Sigmoid colon (tissue), 7 donors: Measurements from ENCODE around the gene ABCC8. TPM values are rescaled to one million over a fixed set of nuclear protein-coding genes. Genes with fewer than 3 reads are reported as not detected.

ENCODE experiments used
- DNase-seq: peaks from one replicate; pipeline ENCODE4 v3.0.0-alpha.2; 2019
- H3K27ac ChIP-seq, 4 donors: fragments of 200-600 bp; sonication (generic); one replicate each; pipeline ENCODE4 v1.5.1; 2016 to 2019; ENCODE audit warnings: mild to moderate bottlenecking in 1 of 4
- H3K27me3 ChIP-seq, 3 donors: fragments of 200-600 bp; sonication (generic); one replicate each; pipeline ENCODE4 v1.5.1; 2019; ENCODE audit warnings: mild to moderate bottlenecking in 1 of 3
- H3K36me3 ChIP-seq, 4 donors: fragments of 200-600 bp; sonication (generic); one replicate each; pipeline ENCODE4 v1.5.1; 2016 to 2019
- H3K4me1 ChIP-seq, 4 donors: fragments of 200-600 bp; sonication (generic); one replicate each; pipeline ENCODE4 v1.5.1; 2017 to 2019
- H3K4me3 ChIP-seq, 4 donors: fragments of 200-600 bp; sonication (generic); one replicate each; pipeline ENCODE4 v1.5.1; 2017 to 2019; ENCODE audit warnings: mild to moderate bottlenecking in 2 of 4, moderate library complexity in 1 of 4
- H3K9me3 ChIP-seq, 4 donors: fragments of 200-600 bp in 3 of 4; sonication (generic) in 3 of 4; one replicate each; pipeline versions ENCODE4 v1.5.1 to v1.6.1; 2013 to 2019
- CTCF ChIP-seq, 4 experiments: fragments of 450-650 bp in 3 of 4; fragments of 200-600 bp in 1 of 4; IDR thresholded peaks; one replicate each; pipeline ENCODE4 v1.5.1; 2016 to 2019; ENCODE audit warnings: antibody characterized with exemption in 4 of 4, mild to moderate bottlenecking in 3 of 4, moderate library complexity in 2 of 4
- EP300 ChIP-seq, 4 donors: sonication (generic); formaldehyde crosslinking; IDR thresholded peaks; one replicate each; pipeline ENCODE4 v1.6.1; 2017; ENCODE audit warnings: antibody characterized with exemption in 4 of 4
- POLR2A ChIP-seq, 2 donors: fragments of 450-650 bp; IDR thresholded peaks; one replicate each; pipeline ENCODE4 v1.6.1; 2016; ENCODE audit warnings: antibody characterized with exemption in 2 of 2, mild to moderate bottlenecking in 2 of 2, moderate library complexity in 2 of 2
- POLR2AphosphoS5 ChIP-seq, 4 donors: sonication (generic); formaldehyde crosslinking; IDR thresholded peaks; one replicate each; pipeline ENCODE4 v1.6.1; 2017; ENCODE audit warnings: antibody characterized with exemption in 4 of 4
- WGBS, 2 donors: extraction: QIAGEN DNeasy Blood & Tissue Kit; methylation state at CpG; one replicate each; pipeline ENCODE4 v1.1.7; 2013; 5-methylcytosine and 5-hydroxymethylcytosine counted together
- intact Hi-C: fragments of 100-400 bp; cut with DNase I; formaldehyde crosslinking; loops from one replicate; pipeline ENCODE4 v1.15.1; 2023
- polyA plus RNA-seq, 3 donors: library from polyadenylated mRNA; stranded (reverse); fragments of 200-250 nt; gene quantifications; one replicate each; pipeline ENCODE4 v1.2.3, GENCODE V29; 2013
- total RNA-seq, 4 donors: library from RNA; depleted of rRNA; stranded (reverse); fragments of >200 nt; gene quantifications; one replicate each; pipeline ENCODE4 v1.1.0, GENCODE V29; 2016
- donor health status: healthy with polysubstance abuse.
- donor health status: Bipolar disorder and iron deficiency.
- donor health status: healthy.

ABCC8 gene
- total and polyA plus RNA-seq, 7 donors = 0.23 to 9.7 (median 2.6) TPM

- no peak overlapping the region for H3K4me3 ChIP-seq
- H3K4me1 ChIP-seq = no peaks in the 10 kb centered on the region
- no peak overlapping the region for H3K27ac ChIP-seq
- intact Hi-C loops = no loop called here
- WGBS, 2 donors = 60 to 78% methylated on average over 11 of the region's 11 CpGs
- no peak for TF ChIP-seq POLR2A (IDR thresholded peaks at IDR 0.05)
- TF ChIP-seq CTCF (IDR thresholded peaks at IDR 0.05) = no peak
- no peak for TF ChIP-seq EP300 (IDR thresholded peaks at IDR 0.05)
- TF ChIP-seq POLR2AphosphoS5 (IDR thresholded peaks at IDR 0.05) = no peak
- no peaks in the 10 kb centered on the region for H3K9me3 ChIP-seq
- no peak for DNase-seq
- H3K27me3 ChIP-seq = peaks cover 0 to 25% (median 0%) of the 10 kb centered on the region in 3 donors
- no peaks in the 10 kb centered on the region for H3K36me3 ChIP-seq
These were observed 52.9 kb downstream of the ABCC8 start for GRCh38 chr11:17423533-17424310.

- intact Hi-C loops = no loop called here
- WGBS, 2 donors = 77 to 82% methylated on average over 4 of the region's 4 CpGs
- no peak for DNase-seq
- Histone ChIP-seq H3K4me1 (no peaks in the 10 kb centered on the region), H3K27ac (no peak overlapping the region), H3K4me3 (no peak overlapping the region), H3K9me3 (no peaks in the 10 kb centered on the region), H3K27me3 (peaks cover 0 to 15% (median 0%) of the 10 kb centered on the region in 3 donors), H3K36me3 (no peaks in the 10 kb centered on the region)
- no peak for TF ChIP-seq EP300 (IDR thresholded peaks at IDR 0.05)
- no peak for TF ChIP-seq POLR2A (IDR thresholded peaks at IDR 0.05)
- no peak for TF ChIP-seq POLR2AphosphoS5 (IDR thresholded peaks at IDR 0.05)
- TF ChIP-seq CTCF (IDR thresholded peaks at IDR 0.05) = no peak
These were observed 54.9 kb downstream of the ABCC8 start for GRCh38 chr11:17421781-17422180.

GRCh38 chr11:17418444-17419081 is 58.1 kb downstream of the ABCC8 start:
- peaks cover 0 to 15% (median 0%) of the 10 kb centered on the region in 3 donors for H3K27me3 ChIP-seq
- no peak for TF ChIP-seq EP300 (IDR thresholded peaks at IDR 0.05)
- no peak for TF ChIP-seq CTCF (IDR thresholded peaks at IDR 0.05)
- no peak for TF ChIP-seq POLR2AphosphoS5 (IDR thresholded peaks at IDR 0.05)
- no peak for TF ChIP-seq POLR2A (IDR thresholded peaks at IDR 0.05)
- WGBS, 2 donors = 70% methylated on average over 2 of the region's 2 CpGs
- no peaks in the 10 kb centered on the region for H3K9me3 ChIP-seq
- no peak overlapping the region for H3K4me3 ChIP-seq
- intact Hi-C loops = no loop called here
- no peaks in the 10 kb centered on the region for H3K4me1 ChIP-seq
- DNase-seq = no peak
- no peaks in the 10 kb centered on the region for H3K36me3 ChIP-seq
- H3K27ac ChIP-seq = no peak overlapping the region

- Histone ChIP-seq H3K4me1 (no peaks in the 10 kb centered on the region), H3K36me3 (no peaks in the 10 kb centered on the region), H3K27ac (no peak overlapping the region), H3K27me3 (peaks cover 0 to 15% (median 0%) of the 10 kb centered on the region in 3 donors), H3K9me3 (no peaks in the 10 kb centered on the region), H3K4me3 (no peak overlapping the region)
- TF ChIP-seq POLR2AphosphoS5 (IDR thresholded peaks at IDR 0.05) (no peak), EP300 (IDR thresholded peaks at IDR 0.05) (no peak), CTCF (IDR thresholded peaks at IDR 0.05) (no peak), POLR2A (IDR thresholded peaks at IDR 0.05) (no peak)
- no peak for DNase-seq
- 84 to 86% methylated on average over 2 of the region's 2 CpGs for WGBS, 2 donors
- intact Hi-C loops = no loop called here
These were observed 60.2 kb downstream of the ABCC8 start for GRCh38 chr11:17416492-17416891.
